HCT116 (cell line): Measurements from ENCODE around the gene EMX1. TPM values are rescaled to one million over a fixed set of nuclear protein-coding genes. Genes with fewer than 3 reads are reported as not detected.

Experiments used
- ATAC-seq: fragments of 200-7000 bp; cut with Tn5 transposase; 2 replicates; pipeline ENCODE4 v1.9.1; 2020; ENCODE audit warnings: mild to moderate bottlenecking, moderate library complexity
- BruUV-seq: library from RNA; stranded (reverse); fragments of 400-500 nt; replicated peaks from 2 replicates; lab custom pipeline; 2021; lab: Mats Ljungman, UMichigan
- CTCF ChIA-PET: fragments of 300-600 bp; sonication (Branson Sonifier 250); formaldehyde crosslinking; loops from one replicate; lab custom pipeline; 2021; ENCODE audit warnings: antibody characterized with exemption; lab: Charles Lee
- POLR2A ChIA-PET: fragments of 300-600, 350-600 bp; sonication (Branson Sonifier 250); formaldehyde crosslinking; loops from one replicate; lab custom pipeline; 2021; ENCODE audit warnings: antibody characterized with exemption; lab: Charles Lee
- RAD21 ChIA-PET, 2 experiments: fragments of 300-600 bp; sonication (Branson Sonifier 250); formaldehyde crosslinking; loops; one replicate each; lab custom pipeline; 2023; ENCODE audit warnings: low total read pairs in 2 of 2; ENCODE audit not compliant: uncharacterized antibody in 2 of 2, unreplicated experiment in 2 of 2, low non-redundant PET in 1 of 2; lab: Charles Lee
- DNase-seq: peaks from one replicate; pipeline ENCODE4 v3.0.0-alpha.2; 2010; ENCODE audit warnings: low read depth, low spot score
- H2AFZ ChIP-seq: fragments of 200-600 bp; shearing (Covaris generic), sonication (generic); 2 replicates; pipeline ENCODE4 v1.6.1; 2017; ENCODE audit warnings: low read depth, mixed run types, mixed read lengths, antibody characterized with exemption, low read length; ENCODE audit not compliant: poor library complexity, severe bottlenecking
- H3K27ac ChIP-seq: 2 replicates; pipeline ENCODE4 v1.5.1; 2012; ENCODE audit warnings: low read depth, low read length
- H3K27me3 ChIP-seq: fragments of 200-600 bp; sonication (generic); 2 replicates; pipeline ENCODE4 v1.6.1; 2016; ENCODE audit warnings: mixed run types, low read length, mixed read lengths; ENCODE audit not compliant: insufficient read depth
- H3K36me3 ChIP-seq, 2 experiments: fragments of 200-500 bp in 1 of 2; fragments of 200-600 bp in 1 of 2; sonication (Bioruptor generic) in 1 of 2; sonication (generic) in 1 of 2; 2 replicates each; pipeline versions ENCODE4 v1.5.1 to v1.6.1; 2014 to 2016; ENCODE audit warnings: low read length in 2 of 2, inconsistent platforms in 1 of 2, mixed read lengths in 1 of 2, mixed run types in 1 of 2; ENCODE audit not compliant: insufficient read depth in 2 of 2, control insufficient read depth in 1 of 2
- H3K4me1 ChIP-seq, 2 experiments: fragments of 200-600 bp in 1 of 2; sonication (generic) in 1 of 2; 2 replicates each; pipeline versions ENCODE4 v1.5.1 to v1.6.1; 2012 to 2017; ENCODE audit warnings: low read length in 2 of 2, inconsistent platforms in 1 of 2, mild to moderate bottlenecking in 1 of 2, mixed read lengths in 1 of 2, mixed run types in 1 of 2, moderate library complexity in 1 of 2; ENCODE audit not compliant: insufficient read depth in 2 of 2, control insufficient read depth in 1 of 2
- H3K4me2 ChIP-seq: fragments of 200-600 bp; sonication (generic); 2 replicates; pipeline ENCODE4 v1.6.1; 2017; ENCODE audit warnings: mixed run types, low read length, mixed read lengths
- H3K4me3 ChIP-seq, 2 experiments: fragments of 200-600 bp in 1 of 2; sonication (generic) in 1 of 2; replicated peaks in 1 of 2; 2 replicates each; pipeline ENCODE4 v1.5.1; 2011 to 2016; ENCODE audit warnings: low read length in 2 of 2, control low read depth in 1 of 2, low read depth in 1 of 2, mild to moderate bottlenecking in 1 of 2, mixed read lengths in 1 of 2, mixed run types in 1 of 2
- H3K79me2 ChIP-seq: fragments of 200-600 bp; sonication (generic); 2 replicates; pipeline ENCODE4 v1.6.1; 2017; ENCODE audit warnings: mild to moderate bottlenecking, mixed run types, low read length, moderate library complexity, mixed read lengths; ENCODE audit not compliant: insufficient read depth
- H3K9ac ChIP-seq: fragments of 200-600 bp; sonication (generic); 2 replicates; pipeline ENCODE4 v1.6.1; 2016; ENCODE audit warnings: low read length, mixed read lengths
- H3K9me2 ChIP-seq: fragments of 200-600 bp; sonication (generic), shearing (Covaris generic); 2 replicates; pipeline ENCODE4 v1.6.1; 2017; ENCODE audit warnings: mixed run types, mild to moderate bottlenecking, moderate library complexity; ENCODE audit not compliant: insufficient read depth
- H3K9me3 ChIP-seq, 2 experiments: fragments of 200-500 bp in 1 of 2; fragments of 200-600 bp in 1 of 2; sonication (Bioruptor generic) in 1 of 2; sonication (generic) in 1 of 2; 2 replicates each; pipeline ENCODE4 v1.6.1; 2014 to 2017; ENCODE audit warnings: low read length in 2 of 2, mixed read lengths in 2 of 2, inconsistent platforms in 1 of 2, low read depth in 1 of 2, mild to moderate bottlenecking in 1 of 2, mixed run types in 1 of 2, moderate library complexity in 1 of 2; ENCODE audit not compliant: control insufficient read depth in 1 of 2, insufficient read depth in 1 of 2
- H4K20me1 ChIP-seq: fragments of 200-600 bp; sonication (generic), shearing (Covaris generic); 2 replicates; pipeline ENCODE4 v1.6.1; 2017; ENCODE audit warnings: mixed run types, mild to moderate bottlenecking, moderate library complexity; ENCODE audit not compliant: insufficient read depth
- CBX3 ChIP-seq: IDR thresholded peaks from 2 replicates; pipeline ENCODE4 v1.6.1; 2012; ENCODE audit warnings: low read depth
- ELF1 ChIP-seq: IDR thresholded peaks from 2 replicates; pipeline ENCODE4 v1.6.1; 2012; ENCODE audit warnings: low read depth, borderline replicate concordance
- EZH2 ChIP-seq: fragments of 200-600 bp; sonication (generic); IDR thresholded peaks from 2 replicates; pipeline ENCODE4 v1.6.1; 2017; ENCODE audit warnings: antibody characterized with exemption, mixed run types
- EZH2phosphoT487 ChIP-seq: fragments of 200-600 bp; IDR thresholded peaks from 2 replicates; pipeline ENCODE4 v1.6.1; 2018; ENCODE audit warnings: antibody characterized with exemption, borderline replicate concordance
- REST ChIP-seq: IDR thresholded peaks from 2 replicates; pipeline ENCODE4 v1.6.1; 2012; ENCODE audit warnings: low read depth
- YY1 ChIP-seq: IDR thresholded peaks from 2 replicates; pipeline ENCODE4 v1.6.1; 2011; ENCODE audit warnings: low read length, low read depth, moderate library complexity, mild to moderate bottlenecking; ENCODE audit not compliant: insufficient replicate concordance; ENCODE audit errors: extremely low read depth
- ZBTB33 ChIP-seq: IDR thresholded peaks from 2 replicates; pipeline ENCODE4 v1.6.1; 2011; ENCODE audit warnings: mild to moderate bottlenecking, low read length, moderate library complexity; ENCODE audit not compliant: insufficient replicate concordance; ENCODE audit errors: extremely low read depth
- ZNF274 ChIP-seq: fragments of 200-500 bp; sonication (Bioruptor generic); IDR thresholded peaks from 2 replicates; pipeline ENCODE4 v1.6.1; 2014; ENCODE audit warnings: mild to moderate bottlenecking, low read depth, low read length, inconsistent platforms
- intact Hi-C: fragments of 100-400 bp; cut with micrococcal nuclease; formaldehyde crosslinking; loops from 2 replicates; pipeline ENCODE4 v1.10.0; 2022
- total RNA-seq: library from RNA; stranded (reverse); gene quantifications from one replicate; pipeline ENCODE4 v1.2.1, GENCODE V29; 2021; ENCODE audit not compliant: unreplicated experiment

EMX1 gene
- total RNA-seq, 1 experiment from 2014 or later, result 3.1 TPM

- TF ChIP-seq YY1, result no peak
- no peak for TF ChIP-seq ELF1
Measured at GRCh38 chr2:72923833-72924352, 6.6 kb downstream of the EMX1 start (continued).

GRCh38 chr2:72924353-72925240 is 7.3 kb downstream of the EMX1 start:
- Histone ChIP-seq H3K4me3 (no peak overlapping the region), H3K27me3 (no peaks in the 10 kb centered on the region), H3K9me3 (no peaks in the 10 kb centered on the region), H3K27ac (no peak overlapping the region), H2AFZ (no peak overlapping the region), H3K4me1 (no peaks in the 10 kb centered on the region), H3K9ac (no peak overlapping the region), H3K79me2 (no peaks in the 10 kb centered on the region), H3K9me2 (no peaks in the 10 kb centered on the region), H3K36me3 (no peaks in the 10 kb centered on the region), H4K20me1 (no peaks in the 10 kb centered on the region)
- ATAC-seq, result no peak
- ChIA-PET RAD21 (no interaction called here), CTCF (no interaction called here), POLR2A (no interaction called here)
- DNase-seq, result no peak
- no TSS peak for BruUV-seq
- intact Hi-C loops, result no loop called here
- TF ChIP-seq REST, result no peak
- TF ChIP-seq ZNF274, result no peak
- TF ChIP-seq EZH2phosphoT487, result no peak
- no peak for TF ChIP-seq CBX3
- TF ChIP-seq ZBTB33, result no peak
- TF ChIP-seq EZH2, result no peak
- no peak for TF ChIP-seq YY1
- no peak for TF ChIP-seq ELF1
- TF ChIP-seq, all 23 proteins: peak for 0
- H3K4me2 ChIP-seq, result no peak overlapping the region
